Measurements from ENCODE around the gene ANXA4. TPM values are rescaled to one million over a fixed set of nuclear protein-coding genes. Genes with fewer than 3 reads are reported as not detected.

The ANXA4 gene
- total and polyA plus RNA-seq, 2 of the 13 experiments (the other 11 are each of a cell fraction or from before 2014, with no cell fraction given): 155 to 168 TPM

DNA sequence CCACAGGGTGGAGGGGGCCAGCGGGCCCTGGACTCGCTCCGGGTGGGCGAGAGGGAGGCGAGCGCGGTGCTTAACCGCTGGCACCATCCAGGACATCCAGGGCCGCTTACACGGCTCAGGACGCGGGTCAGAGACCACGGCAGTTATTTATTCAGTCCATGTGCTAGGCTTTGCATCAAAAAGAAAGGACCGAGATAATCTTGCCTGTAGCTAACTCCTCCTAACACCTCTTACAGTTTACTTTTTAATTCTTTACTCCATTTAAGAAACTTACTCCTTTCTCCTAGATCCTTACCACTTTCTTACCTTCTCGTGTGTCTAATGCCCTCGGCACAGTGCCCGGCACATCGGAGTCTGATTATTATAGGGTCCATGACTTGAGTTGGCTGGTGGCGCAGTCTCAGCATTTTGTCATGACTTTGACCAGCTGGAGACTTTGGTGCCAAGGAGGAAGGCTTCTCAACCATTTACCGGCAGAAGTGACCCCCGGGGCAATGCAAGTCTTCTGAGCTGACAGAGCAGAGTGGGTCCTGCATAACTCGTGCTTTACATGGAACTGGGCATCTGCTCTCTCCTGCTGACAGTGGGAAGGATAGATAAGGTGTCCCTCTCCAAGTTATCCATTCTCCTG is 503 bp downstream of the ANXA4 start (continued):
- TF ChIP-seq, protein P1, sequence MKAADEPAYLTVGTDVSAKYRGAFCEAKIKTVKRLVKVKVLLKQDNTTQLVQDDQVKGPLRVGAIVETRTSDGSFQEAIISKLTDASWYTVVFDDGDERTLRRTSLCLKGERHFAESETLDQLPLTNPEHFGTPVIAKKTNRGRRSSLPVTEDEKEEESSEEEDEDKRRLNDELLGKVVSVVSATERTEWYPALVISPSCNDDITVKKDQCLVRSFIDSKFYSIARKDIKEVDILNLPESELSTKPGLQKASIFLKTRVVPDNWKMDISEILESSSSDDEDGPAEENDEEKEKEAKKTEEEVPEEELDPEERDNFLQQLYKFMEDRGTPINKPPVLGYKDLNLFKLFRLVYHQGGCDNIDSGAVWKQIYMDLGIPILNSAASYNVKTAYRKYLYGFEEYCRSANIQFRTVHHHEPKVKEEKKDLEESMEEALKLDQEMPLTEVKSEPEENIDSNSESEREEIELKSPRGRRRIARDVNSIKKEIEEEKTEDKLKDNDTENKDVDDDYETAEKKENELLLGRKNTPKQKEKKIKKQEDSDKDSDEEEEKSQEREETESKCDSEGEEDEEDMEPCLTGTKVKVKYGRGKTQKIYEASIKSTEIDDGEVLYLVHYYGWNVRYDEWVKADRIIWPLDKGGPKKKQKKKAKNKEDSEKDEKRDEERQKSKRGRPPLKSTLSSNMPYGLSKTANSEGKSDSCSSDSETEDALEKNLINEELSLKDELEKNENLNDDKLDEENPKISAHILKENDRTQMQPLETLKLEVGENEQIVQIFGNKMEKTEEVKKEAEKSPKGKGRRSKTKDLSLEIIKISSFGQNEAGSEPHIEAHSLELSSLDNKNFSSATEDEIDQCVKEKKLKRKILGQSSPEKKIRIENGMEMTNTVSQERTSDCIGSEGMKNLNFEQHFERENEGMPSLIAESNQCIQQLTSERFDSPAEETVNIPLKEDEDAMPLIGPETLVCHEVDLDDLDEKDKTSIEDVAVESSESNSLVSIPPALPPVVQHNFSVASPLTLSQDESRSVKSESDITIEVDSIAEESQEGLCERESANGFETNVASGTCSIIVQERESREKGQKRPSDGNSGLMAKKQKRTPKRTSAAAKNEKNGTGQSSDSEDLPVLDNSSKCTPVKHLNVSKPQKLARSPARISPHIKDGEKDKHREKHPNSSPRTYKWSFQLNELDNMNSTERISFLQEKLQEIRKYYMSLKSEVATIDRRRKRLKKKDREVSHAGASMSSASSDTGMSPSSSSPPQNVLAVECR (CRISPR knock-in tag; IDR thresholded peaks at IDR 0.05; ENCODE audit: borderline replicate concordance): 0 out of 2 replicates have a peak, but pooled peaks have one; percentile 38
- TF ChIP-seq, protein P2, sequence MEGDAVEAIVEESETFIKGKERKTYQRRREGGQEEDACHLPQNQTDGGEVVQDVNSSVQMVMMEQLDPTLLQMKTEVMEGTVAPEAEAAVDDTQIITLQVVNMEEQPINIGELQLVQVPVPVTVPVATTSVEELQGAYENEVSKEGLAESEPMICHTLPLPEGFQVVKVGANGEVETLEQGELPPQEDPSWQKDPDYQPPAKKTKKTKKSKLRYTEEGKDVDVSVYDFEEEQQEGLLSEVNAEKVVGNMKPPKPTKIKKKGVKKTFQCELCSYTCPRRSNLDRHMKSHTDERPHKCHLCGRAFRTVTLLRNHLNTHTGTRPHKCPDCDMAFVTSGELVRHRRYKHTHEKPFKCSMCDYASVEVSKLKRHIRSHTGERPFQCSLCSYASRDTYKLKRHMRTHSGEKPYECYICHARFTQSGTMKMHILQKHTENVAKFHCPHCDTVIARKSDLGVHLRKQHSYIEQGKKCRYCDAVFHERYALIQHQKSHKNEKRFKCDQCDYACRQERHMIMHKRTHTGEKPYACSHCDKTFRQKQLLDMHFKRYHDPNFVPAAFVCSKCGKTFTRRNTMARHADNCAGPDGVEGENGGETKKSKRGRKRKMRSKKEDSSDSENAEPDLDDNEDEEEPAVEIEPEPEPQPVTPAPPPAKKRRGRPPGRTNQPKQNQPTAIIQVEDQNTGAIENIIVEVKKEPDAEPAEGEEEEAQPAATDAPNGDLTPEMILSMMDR (CRISPR knock-in tag; IDR thresholded peaks at IDR 0.05): no peak
- TF ChIP-seq ARHGAP35 (CRISPR knock-in tag; IDR thresholded peaks at IDR 0.05; ENCODE audit: borderline replicate concordance): no peak
- TF ChIP-seq ZC3H13 (CRISPR knock-in tag; IDR thresholded peaks at IDR 0.05): 0 out of 2 replicates have a peak, but pooled peaks have one; percentile 51
- no peak for TF ChIP-seq ZSCAN12 (CRISPR knock-in tag; IDR thresholded peaks at IDR 0.05)
- TF ChIP-seq HNF4G (IDR thresholded peaks at IDR 0.05; ENCODE audit: borderline replicate concordance, low read depth, low read length): no peak
- 0 out of 2 replicates have a peak, but pooled peaks have one; percentile 2 for TF ChIP-seq HNF4G (CRISPR knock-in tag; IDR thresholded peaks at IDR 0.05; ENCODE audit: borderline replicate concordance, low read depth)
- no peak for TF ChIP-seq ZKSCAN8 (CRISPR knock-in tag; IDR thresholded peaks at IDR 0.05; ENCODE audit: borderline replicate concordance)
- no peak for TF ChIP-seq PPARG (CRISPR knock-in tag; conservative IDR thresholded peaks at IDR 0.05)
- no peak for TF ChIP-seq ZMYM3 (CRISPR knock-in tag; IDR thresholded peaks at IDR 0.05)
- TF ChIP-seq ZBTB7B (CRISPR knock-in tag; IDR thresholded peaks at IDR 0.05): no peak
- TF ChIP-seq NR2F1 (CRISPR knock-in tag; IDR thresholded peaks at IDR 0.05): no peak
- peak; percentile 37 for TF ChIP-seq RBM22 (optimal IDR thresholded peaks at IDR 0.05; ENCODE audit: low read length)
- TF ChIP-seq ZBTB4 (CRISPR knock-in tag; IDR thresholded peaks at IDR 0.05; ENCODE audit: borderline replicate concordance): no peak
- TF ChIP-seq, protein P3, sequence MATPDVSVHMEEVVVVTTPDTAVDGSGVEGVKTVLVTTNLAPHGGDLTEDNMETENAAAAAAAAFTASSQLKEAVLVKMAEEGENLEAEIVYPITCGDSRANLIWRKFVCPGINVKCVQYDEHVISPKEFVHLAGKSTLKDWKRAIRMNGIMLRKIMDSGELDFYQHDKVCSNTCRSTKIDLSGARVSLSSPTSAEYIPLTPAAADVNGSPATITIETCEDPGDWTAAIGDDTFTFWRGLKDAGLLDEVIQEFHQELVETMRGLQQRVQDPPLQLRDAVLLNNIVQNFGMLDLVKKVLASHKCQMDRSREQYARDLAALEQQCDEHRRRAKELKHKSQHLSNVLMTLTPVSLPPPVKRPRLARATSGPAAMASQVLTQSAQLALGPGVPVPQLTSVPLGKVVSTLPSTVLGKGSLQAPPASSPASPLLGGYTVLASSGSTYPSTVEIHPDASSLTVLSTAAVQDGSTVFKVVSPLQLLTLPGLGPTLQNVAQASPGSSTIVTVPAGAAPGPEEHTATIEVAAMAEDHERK (CRISPR knock-in tag; IDR thresholded peaks at IDR 0.05; ENCODE audit: low read depth): no peak
- TF ChIP-seq PHF8 (CRISPR knock-in tag; IDR thresholded peaks at IDR 0.05): no peak

Measured in HepG2 (cell line).